GM18507 (cell line): ENCODE data around the gene PGM1.
A peak's percentile ranks its signal among the peaks of the same experiment; 100 is the strongest.

Experiments used
- DNase-seq: peaks from one replicate; pipeline ENCODE4 v3.0.0; 2011; ENCODE audit warnings: low read depth; ENCODE audit not compliant: insufficient read length; ENCODE audit errors: extremely low spot score
- FAIRE-seq: peaks from 2 replicates; lab custom pipeline; 2011; peaks lifted over from hg19 to GRCh38; lab: Jason Lieb, UNC

PGM1 gene

DNA sequence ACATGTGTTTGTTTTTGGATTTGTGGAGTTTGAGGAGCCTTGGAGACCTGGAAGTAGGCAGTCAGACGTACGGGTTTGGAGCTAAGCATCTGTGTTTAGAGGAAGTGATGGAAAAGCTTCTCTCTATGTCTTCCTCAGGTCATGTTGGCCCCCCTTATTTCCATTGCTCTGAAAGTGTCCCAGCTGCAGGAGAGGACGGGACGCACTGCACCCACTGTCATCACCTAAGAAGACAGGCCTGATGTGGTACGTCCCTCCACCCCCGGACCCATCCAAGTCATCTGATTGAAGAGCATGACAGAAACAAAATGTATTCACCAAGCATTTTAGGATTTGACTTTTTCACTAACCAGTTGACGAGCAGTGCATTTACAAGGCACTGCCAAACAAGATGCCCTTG, 66.2 kb downstream of the PGM1 start:
- FAIRE-seq, result no peak

DNA sequence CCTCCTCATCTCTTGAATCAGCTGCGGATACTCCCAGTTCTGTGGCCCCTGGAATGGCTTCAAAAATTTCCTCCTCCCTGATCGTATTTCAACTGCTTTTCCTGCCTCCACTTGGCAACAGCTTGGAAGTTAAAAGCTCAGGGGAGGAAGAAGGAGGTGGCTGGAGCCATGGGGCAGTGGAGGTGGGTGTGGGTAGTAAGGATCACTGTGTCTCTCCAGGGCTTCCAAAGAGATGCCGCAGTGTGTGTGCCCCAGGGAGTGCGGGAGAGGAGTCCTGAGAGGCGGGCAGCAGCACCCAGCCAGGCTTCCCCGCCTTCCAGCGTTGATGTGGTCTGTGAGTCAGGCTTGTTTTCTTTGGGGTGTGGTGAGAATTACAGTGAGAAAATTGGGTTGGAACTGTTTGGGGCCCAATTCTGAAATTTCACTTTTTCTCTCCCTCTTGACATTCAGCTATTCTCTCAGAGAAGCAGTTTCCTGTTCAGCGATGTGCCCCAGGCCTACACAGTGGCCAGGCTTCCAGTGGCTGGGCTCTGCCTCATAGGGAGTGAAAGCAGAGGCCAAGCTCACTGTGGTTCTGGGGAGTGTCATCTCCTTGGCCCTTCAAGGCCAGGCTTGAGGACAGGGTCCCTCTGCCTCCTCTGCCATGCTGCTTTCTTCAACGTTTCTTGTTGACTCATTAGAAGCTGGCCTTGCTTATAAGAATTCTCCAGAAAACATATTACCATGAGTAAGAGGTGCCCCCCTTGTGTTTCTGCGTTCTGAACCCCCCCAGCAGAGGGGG, 69.0 kb downstream of the PGM1 start:
- FAIRE-seq, result no peak
- no peak for DNase-seq

More for the DNA sequence above, 66.2 kb downstream of the PGM1 start:
- no peak for DNase-seq

DNA sequence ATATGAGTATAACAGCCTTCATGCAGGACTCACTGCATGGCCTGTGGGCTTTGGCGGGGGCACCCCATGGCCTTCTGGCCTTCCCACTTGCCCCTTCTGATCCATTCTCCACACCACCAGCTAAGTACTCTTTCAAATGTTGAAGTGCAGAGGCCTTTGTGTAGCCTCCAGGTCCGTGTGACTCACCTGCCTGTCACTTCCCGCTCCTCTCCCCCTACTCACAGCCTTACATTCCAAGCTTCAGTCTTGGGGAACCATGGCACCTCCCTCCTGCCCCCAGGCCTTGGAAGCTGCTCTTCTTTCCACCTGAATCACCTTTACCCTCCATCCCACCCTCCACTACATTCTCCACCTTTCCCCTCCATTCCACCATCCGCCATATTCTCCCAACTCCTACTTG, 69.6 kb downstream of the PGM1 start:
- no peak for FAIRE-seq
- DNase-seq, result no peak

DNA sequence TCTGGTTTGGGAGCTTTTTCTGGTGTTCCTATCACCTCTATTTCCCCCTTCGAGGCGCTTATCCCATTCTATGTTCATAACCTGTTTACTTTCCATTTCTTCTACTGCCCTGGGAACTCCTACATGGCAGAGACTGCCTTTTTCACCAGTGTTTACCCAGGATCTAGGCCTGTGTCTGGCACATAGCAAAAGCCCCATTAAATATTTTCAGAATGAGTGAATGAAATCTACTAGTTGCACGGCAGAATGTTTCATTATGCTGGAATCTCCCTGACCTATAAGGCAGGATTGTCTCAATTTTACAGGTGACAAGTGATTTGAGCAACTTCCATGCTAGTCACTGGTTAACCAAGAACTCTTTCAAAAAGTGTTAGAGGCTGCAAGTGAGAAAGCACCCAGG, 70.1 kb downstream of the PGM1 start:
- no peak for DNase-seq
- no peak for FAIRE-seq

DNA sequence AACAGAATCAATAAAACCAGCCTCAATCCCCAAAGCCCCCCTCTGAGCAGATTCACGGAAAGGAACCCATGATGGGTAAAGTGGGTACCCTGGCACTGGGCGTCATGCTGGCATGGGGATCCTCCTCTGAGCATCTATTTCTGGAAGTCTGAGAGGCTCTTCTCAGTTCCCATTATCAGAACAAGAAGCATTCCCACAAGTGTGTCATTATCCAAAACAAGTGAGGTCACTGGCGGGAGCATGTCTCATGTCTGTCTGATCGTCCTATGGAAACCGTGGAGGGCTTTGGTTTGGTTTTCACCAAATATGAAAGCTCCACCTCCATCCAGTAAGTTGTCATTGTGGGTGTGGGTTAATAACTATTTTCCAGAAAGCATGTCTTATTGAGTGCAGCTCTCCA, 70.7 kb downstream of the PGM1 start:
- no peak for FAIRE-seq
- no peak for DNase-seq

DNA sequence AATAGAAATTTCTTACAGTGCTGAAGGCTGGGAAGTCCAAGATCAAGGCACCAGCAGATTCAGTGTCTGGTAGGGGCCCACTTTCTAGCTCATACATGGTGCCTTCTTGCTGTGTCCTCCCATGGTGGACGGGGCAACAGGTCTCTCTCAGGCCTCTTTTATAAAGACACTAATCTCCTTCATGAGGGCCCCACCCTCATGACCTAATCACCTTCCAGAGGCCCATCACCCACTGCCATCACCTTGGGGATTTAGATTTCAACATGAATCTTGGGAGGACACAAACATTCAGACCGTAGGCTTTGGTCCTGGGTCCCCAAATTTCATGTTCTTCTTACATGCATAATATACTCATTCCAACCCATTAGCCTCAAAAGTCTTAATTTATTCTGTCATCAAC, 71.5 kb downstream of the PGM1 start:
- FAIRE-seq (no peak), DNase-seq (no peak)

DNA sequence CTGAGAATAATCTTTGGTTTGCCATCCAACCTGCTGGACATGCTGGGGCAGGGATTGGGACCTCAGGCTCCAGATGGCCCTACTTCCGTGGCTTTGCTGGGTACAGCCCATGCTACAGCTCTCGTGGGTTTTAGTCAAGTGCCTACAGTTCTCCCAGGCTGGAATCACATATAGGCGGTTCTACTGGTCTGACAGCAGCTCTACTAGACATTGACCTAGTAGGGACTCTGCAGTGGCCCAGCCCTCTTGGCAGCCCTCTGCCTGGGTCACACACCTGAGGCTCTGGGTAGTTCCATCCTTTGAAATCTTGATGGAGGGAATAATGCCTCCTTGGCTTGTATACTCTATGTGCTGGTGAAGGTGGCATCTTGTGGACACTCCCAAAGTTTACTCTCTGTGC, 72.2 kb downstream of the PGM1 start:
- FAIRE-seq (no peak), DNase-seq (no peak)

DNA sequence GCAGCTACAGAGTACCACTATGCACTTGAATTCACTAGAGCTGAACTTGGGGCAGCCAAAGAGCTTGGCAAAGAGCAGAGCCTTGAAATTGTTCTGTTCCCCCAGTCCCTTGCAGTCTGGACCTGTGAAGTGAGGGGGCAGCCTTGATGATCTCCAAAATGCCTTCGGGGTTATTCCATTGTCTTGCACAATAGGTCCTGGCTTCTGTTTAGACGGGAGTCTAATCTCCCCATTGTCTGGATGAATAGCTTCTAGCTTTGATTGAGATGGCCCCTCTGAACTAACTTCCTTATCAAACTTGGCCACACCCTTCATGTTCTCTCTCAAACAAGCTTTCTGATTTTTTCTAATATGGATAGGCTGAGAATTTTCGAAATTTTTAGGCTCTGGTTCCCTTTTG, 72.6 kb downstream of the PGM1 start:
- no peak for FAIRE-seq
- no peak for DNase-seq

DNA sequence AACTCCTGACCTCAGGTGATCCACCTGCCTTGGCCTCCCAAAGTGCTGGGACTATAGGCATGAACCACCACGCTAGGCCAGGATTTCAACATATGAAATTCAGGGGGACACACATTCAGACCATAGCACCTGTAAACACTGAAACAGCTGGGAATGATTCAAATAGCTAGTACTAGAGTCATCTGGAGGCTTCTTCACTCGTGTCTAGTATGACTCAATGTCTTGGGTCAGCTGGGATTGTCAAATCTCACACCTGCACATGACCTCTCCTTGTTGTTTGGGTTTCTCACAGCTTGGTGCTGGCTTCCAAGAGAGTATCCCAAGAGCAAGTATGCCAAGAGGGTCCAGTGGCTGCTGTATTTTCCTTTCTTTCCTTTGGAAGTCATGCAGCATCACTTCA, 75.1 kb downstream of the PGM1 start:
- no peak for DNase-seq
- FAIRE-seq, result no peak

DNA sequence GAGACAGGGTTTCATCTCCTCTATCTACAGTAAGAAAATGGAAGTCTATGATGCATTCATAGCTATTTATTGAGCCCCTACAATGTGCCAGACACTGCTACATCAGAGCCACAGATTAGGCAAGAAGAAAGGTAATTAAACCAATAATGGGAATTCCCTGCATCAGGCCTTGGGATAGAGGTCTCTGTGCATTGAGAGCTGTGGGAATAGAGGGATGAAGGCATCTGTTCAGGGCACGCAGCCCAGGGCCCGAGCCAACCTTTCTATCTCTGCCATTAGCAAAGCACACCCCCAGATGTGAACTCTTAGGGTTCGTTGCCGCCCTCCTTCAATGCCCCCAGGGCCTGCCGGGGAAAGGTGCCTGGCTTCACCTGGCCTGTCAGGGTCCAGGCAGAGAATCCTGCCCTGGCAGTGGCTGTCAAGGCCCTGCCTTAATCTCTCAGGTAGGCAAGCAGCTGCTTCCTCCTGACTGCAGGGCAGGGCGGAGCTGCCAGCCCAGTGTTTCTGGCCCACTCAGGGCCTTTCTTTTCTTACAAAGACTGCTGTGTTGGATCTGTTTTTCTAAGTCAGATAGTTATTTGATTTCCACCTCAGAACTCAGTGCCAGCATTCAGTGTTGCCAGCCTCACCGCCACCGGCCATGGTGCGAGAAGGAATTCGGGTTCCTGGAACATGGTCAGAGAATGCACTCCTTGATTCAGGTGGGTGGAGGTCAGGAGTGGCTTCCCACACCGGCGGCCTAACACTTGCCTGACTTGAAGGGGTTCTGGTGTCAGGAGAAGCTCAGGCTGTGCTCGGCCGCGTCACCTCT, 76.1 kb downstream of the PGM1 start:
- FAIRE-seq (no peak), DNase-seq (no peak)

DNA sequence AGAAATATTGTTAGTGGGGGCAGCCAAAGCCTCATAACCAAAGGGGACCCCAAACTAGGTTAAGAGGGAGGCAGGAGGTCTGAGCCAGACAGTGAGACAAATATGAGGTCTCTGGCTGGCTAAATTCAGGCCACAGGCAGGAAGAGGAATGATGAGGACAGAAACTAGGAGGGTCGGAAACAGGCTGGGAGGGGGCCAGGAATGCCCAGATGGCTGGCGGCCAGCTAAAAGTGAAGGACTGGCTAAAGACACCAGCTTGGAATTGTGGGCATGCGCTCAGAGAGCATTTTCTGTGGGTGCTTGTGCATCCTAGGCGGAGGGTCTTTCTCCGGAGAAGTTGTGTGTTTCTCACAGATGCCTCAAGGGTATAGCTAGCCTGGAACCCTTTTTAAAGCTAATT, 77.0 kb downstream of the PGM1 start:
- FAIRE-seq (no peak), DNase-seq (no peak)

DNA sequence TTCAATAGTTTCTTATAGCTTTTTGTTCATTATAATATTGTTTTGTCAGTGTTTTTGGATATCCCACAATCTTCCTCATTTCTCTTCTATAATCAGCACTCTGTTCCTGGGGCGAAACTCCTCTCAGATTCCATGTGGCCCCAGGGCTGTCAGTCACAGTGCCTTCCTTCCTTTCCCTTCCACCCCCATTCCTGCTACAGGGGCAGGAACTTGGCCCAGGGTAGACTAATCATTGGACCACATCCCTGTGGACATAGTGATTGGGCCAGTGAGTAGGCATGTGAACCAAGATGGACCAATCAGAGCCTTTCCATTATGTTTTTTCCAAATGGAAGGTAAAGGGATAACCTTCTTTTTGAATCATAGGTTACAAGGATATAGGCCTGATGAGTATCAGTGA, 78.3 kb downstream of the PGM1 start:
- no peak for FAIRE-seq
- DNase-seq, result no peak

DNA sequence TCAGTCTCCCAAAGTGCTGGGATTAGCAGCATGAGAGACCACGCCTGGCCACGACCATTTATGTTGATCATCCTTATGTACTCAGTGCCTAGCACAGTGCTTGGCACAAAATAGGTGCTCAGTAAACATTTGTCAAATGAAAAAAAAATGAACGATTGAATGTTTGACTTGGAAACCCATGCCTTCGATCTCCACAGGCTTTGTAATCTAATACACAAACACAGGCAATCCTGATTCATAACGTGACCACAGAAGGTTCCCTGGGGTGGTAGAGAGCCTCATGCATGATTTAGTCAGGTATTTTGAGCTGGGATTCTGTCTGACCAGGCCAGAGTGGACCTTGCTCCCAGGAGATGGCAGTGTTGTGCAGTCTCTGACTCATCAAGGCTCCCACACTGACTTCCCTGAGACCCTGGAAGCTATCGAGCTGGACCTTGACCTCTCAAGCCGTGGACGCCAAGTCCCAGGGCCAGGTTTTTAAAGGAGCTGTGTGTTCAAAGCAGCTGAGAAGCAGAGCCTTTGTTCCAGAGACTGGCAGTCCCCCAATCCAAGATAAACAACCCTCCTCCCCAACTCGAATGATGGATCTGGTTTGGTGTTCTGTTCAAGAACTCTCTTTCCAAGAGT, 81.1 kb downstream of the PGM1 start:
- FAIRE-seq, result peak; percentile 64

DNA sequence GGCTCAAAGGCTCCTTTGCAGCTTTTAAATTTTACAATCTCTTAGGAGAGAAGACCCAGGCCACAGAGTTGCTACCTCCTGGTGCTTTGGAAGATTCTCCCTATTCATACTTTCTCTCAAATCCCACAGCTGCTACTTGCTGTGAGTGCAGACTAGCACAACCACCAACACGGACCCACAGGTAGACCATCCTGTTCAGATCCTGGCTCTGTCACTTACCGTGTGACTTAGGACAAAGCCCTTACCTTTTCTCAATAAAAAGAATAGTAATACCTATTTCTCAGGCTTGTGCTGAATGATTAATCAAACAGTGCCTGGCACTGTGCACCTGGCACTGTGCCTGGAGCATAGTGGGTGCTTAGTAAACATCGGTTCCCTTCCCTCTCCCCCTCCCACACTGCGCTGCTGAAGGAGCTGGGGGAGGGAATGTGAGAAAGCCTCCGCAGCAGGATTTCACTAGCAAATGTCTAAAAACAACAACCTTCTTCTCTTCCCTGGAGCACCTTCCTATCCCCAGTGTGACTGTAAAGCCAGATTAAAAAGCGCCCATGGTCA, 81.7 kb downstream of the PGM1 start:
- no peak for FAIRE-seq
- DNase-seq, result no peak

More for the DNA sequence above, 81.1 kb downstream of the PGM1 start:
- DNase-seq, result peak; percentile 17

DNA sequence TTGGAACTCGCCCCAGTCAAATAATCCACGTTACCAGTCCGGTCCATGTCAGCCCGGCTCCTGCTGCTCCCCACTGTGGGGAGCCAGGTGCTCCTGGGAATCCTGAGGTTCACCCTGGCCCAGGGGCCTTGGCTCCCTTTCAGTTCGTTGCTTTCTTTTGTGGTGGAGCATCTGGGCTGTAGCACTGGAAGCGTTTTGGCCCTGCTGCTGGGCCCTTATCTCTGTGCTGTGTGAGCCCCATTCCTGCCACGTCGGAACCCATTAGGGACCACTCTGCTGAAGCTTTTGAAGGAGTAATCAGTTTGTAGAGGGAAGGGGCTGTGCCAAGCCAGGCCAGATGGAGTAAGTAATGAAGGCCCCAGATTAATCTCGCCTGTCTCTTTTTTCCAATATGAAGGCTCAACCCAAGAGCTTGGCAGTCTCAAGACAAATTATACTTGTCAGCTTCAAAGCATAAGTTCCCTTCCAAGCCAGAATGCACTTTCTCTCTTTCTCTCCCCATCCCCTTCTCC, 82.3 kb downstream of the PGM1 start:
- FAIRE-seq (no peak), DNase-seq (no peak)

DNA sequence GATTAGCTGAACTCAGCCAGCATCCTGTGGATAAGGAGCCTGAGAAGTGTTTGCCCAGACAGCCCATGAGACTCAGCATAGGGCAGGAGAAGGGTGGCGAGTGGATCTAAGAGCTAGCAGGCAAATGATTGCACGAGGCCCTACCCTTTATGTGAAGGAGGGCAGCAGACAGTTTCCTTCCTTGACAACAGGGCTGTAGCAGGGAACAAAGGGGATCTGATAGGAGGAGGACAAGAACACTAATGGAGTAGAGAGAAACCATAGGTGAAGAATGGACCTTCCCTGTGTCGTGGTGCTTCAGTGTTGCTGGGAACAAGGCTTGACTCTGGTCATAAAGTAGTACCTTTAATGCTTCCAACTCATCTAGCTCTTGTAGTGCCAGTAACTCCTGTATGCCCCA, 84.3 kb downstream of the PGM1 start:
- FAIRE-seq, result no peak

DNA sequence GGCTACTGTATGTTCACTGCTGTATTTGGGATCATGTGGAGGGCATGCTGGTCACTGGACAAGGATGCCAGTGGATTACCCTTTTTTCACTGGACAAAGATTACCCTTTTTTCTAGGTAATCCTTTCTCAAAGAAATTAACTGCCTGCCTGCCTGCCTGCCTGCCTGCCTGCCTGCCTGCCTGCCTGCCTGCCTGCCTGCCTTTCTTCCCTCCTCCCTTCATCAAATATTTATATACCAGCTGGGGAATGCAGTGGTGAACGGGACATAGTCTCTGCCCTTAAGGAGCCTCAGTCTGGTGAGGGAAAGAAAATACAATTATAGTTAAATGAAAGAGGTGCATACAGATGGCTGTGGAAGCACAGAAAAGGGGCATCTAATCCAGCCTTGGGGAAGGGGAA, 85.0 kb downstream of the PGM1 start:
- FAIRE-seq (no peak), DNase-seq (no peak)

More for the DNA sequence above, 84.3 kb downstream of the PGM1 start:
- no peak for DNase-seq

DNA sequence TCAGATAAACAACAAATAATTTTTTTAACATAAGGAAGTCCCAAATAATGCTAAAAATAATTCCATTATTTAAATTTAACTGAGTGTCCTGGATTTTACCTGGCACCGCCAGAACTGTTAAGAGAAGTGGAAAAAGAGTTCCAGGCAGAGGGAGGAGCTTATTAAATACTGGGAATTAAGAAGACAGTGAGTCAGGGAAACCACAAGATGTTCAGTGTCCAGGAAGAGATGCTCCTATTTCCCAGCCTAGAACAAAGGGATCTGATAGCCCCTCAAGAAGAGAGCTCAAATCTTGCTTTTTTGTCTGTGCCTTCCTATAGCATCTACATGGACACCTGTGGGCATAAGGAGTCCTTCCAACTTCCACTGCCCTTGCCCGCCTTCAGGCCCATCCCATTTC, 85.9 kb downstream of the PGM1 start:
- DNase-seq (no peak), FAIRE-seq (no peak)

DNA sequence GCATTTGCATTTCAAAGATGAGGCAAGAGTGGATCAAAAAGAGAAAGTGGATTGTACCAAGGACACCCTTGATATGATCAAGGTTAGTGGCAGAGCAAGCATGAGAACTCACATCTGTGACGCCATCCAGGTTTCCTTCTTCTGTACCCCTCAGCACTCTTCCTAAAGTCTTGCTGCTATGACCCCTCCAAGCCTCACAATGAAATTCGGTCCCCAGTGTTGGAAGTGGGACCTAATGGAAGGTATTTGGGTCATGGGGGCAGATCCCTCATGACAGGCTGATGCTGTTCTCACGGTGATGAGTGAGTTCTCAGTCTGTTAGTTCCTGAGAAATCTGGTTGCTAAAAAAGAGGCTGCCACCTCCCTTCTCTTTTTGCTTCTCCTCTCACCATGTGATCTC, 86.4 kb downstream of the PGM1 start:
- DNase-seq (no peak), FAIRE-seq (no peak)

DNA sequence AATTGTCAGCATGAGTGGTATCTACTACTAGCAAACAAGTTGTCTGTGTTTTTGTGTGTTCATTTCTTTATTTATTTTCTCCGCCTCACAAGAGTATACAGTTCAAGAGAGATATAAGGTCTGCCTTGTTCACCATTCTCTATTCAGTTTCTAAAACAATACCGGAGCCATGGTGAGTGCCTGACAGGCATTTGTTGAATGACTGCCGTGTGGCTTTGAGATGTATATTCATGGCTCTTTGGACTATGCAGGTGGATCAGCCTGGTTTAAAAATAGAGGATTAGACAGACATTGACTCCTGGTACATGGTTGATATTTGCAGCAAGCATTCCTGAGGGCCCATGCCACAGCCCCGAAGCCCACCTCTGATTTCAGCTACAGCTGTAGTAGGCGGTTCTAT, 89.7 kb downstream of the PGM1 start:
- no peak for DNase-seq
- FAIRE-seq, result no peak
